SU-DHL-6 (cell line): Measurements from ENCODE around the gene ZNF888.
"Not testable (repeated sequence)": the region's sequence is repeated elsewhere in the genome, so short reads cannot be mapped to it uniquely, and the experiment has no call there.

Experiments used
- H2AFZ ChIP-seq: fragments of 200-600 bp; sonication (generic); 2 replicates; pipeline ENCODE4 v1.6.1; 2014; ENCODE audit warnings: low read depth, mild to moderate bottlenecking, moderate library complexity, mixed read lengths, antibody characterized with exemption, low read length; ENCODE audit not compliant: severe bottlenecking
- H3F3A ChIP-seq: fragments of 200-600 bp; shearing (Covaris generic); 2 replicates; pipeline ENCODE4 v1.6.0; 2016; ENCODE audit warnings: antibody characterized with exemption, mild to moderate bottlenecking; ENCODE audit not compliant: insufficient read depth
- H3K27ac ChIP-seq: fragments of 200-600 bp; sonication (generic); 2 replicates; pipeline ENCODE4 v1.5.1; 2016; ENCODE audit warnings: low read depth, mild to moderate bottlenecking, low read length, moderate library complexity, mixed read lengths
- H3K27me3 ChIP-seq: fragments of 200-600 bp; sonication (generic), shearing (Covaris generic); 2 replicates; pipeline ENCODE4 v1.6.0; 2014; ENCODE audit warnings: mild to moderate bottlenecking, low read length
- H3K36me3 ChIP-seq: fragments of 200-600 bp; sonication (generic); 2 replicates; pipeline ENCODE4 v1.6.1; 2014; ENCODE audit warnings: mild to moderate bottlenecking, low read length, mixed read lengths
- H3K4me2 ChIP-seq: fragments of 300-600, 200-600 bp; shearing (Covaris generic), sonication (generic); 2 replicates; pipeline ENCODE4 v1.6.0; 2014; ENCODE audit warnings: low read length, low read depth, mild to moderate bottlenecking; ENCODE audit not compliant: poor library complexity, severe bottlenecking
- H3K4me3 ChIP-seq: fragments of 200-600 bp; sonication (generic); 2 replicates; pipeline ENCODE4 v1.5.1; 2014; ENCODE audit warnings: antibody characterized with exemption, low read length, mild to moderate bottlenecking, mixed read lengths; ENCODE audit not compliant: insufficient read depth, poor library complexity, severe bottlenecking
- H3K79me2 ChIP-seq: fragments of 200-600 bp; sonication (generic); 2 replicates; pipeline ENCODE4 v1.6.1; 2014; ENCODE audit warnings: mild to moderate bottlenecking, low read length, moderate library complexity; ENCODE audit not compliant: insufficient read depth
- H3K9ac ChIP-seq: fragments of 200-600 bp; sonication (generic); 2 replicates; pipeline ENCODE4 v1.7.0; 2014; ENCODE audit warnings: mild to moderate bottlenecking, low read length
- H3K9me2 ChIP-seq: fragments of 200-600 bp; sonication (generic); replicated peaks from 2 replicates; pipeline ENCODE4 v1.6.1; 2014; ENCODE audit warnings: low read length; ENCODE audit not compliant: insufficient read depth
- H3K9me3 ChIP-seq: fragments of 200-600 bp; sonication (generic); 2 replicates; pipeline ENCODE4 v1.6.1; 2014; ENCODE audit warnings: low read length, mixed read lengths; ENCODE audit not compliant: insufficient read depth
- H4K20me1 ChIP-seq: fragments of 200-600 bp; sonication (generic); 2 replicates; pipeline ENCODE4 v1.6.1; 2014; ENCODE audit warnings: low read depth, mild to moderate bottlenecking, antibody characterized with exemption, low read length, moderate library complexity, mixed read lengths
- CTCF ChIP-seq: fragments of 200-600 bp; sonication (generic); IDR thresholded peaks from one replicate; pipeline ENCODE4 v1.5.1; 2017; ENCODE audit warnings: antibody characterized with exemption, mild to moderate bottlenecking, low read length, moderate library complexity; ENCODE audit not compliant: insufficient read depth, poor library complexity, severe bottlenecking
- EZH2phosphoT487 ChIP-seq: fragments of 200-600 bp; sonication (generic), shearing (Covaris generic); conservative IDR thresholded peaks from 2 replicates; pipeline ENCODE4 v1.6.1; 2018; ENCODE audit warnings: mild to moderate bottlenecking, antibody characterized with exemption, low read length, moderate library complexity, mixed read lengths

The ZNF888 gene

GRCh38 chr19:52941941-52942385, 18.7 kb upstream of the ZNF888 start:
- Histone ChIP-seq H3K9ac (peak overlapping the region; percentile 83), H3F3A (no peaks in the 10 kb centered on the region), H3K4me3 (peak overlapping the region; percentile 97), H3K9me3 (no peaks in the 10 kb centered on the region), H4K20me1 (no peaks in the 10 kb centered on the region), H2AFZ (peak overlapping the region; percentile 79), H3K79me2 (peaks cover 48% of the 10 kb centered on the region), H3K4me2 (peak overlapping the region; percentile 91), H3K9me2 (no peaks in the 10 kb centered on the region), H3K27ac (peak overlapping the region; percentile 52), H3K36me3 (no peaks in the 10 kb centered on the region), H3K27me3 (no peaks in the 10 kb centered on the region)
- TF ChIP-seq CTCF (no peak), EZH2phosphoT487 (no peak)

GRCh38 chr19:52941523-52941922, 18.3 kb upstream of the ZNF888 start:
- H3K9me2 ChIP-seq, H4K20me1 ChIP-seq, H3K36me3 ChIP-seq, H3K9me3 ChIP-seq, H3F3A ChIP-seq, H3K27me3 ChIP-seq: not testable (repeated sequence)
- Histone ChIP-seq H3K4me2 (peak overlapping the region; percentile 91), H3K9ac (peak overlapping the region; percentile 83), H3K79me2 (peaks cover 52% of the 10 kb centered on the region), H3K4me3 (peak overlapping the region; percentile 97), H2AFZ (peak overlapping the region; percentile 79), H3K27ac (peak overlapping the region; percentile 52)

- not testable (repeated sequence) for H2AFZ ChIP-seq, H4K20me1 ChIP-seq, H3K9me2 ChIP-seq, H3K27me3 ChIP-seq, H3K4me3 ChIP-seq, H3K36me3 ChIP-seq, H3K9me3 ChIP-seq, H3F3A ChIP-seq, H3K27ac ChIP-seq
- Histone ChIP-seq H3K79me2 (peaks cover 58% of the 10 kb centered on the region), H3K9ac (peak overlapping the region; percentile 83; the same call in 1 of the 2 replicates), H3K4me2 (peak overlapping the region; percentile 91)
These were observed 17.7 kb upstream of the ZNF888 start for GRCh38 chr19:52940905-52941304.

DNA sequence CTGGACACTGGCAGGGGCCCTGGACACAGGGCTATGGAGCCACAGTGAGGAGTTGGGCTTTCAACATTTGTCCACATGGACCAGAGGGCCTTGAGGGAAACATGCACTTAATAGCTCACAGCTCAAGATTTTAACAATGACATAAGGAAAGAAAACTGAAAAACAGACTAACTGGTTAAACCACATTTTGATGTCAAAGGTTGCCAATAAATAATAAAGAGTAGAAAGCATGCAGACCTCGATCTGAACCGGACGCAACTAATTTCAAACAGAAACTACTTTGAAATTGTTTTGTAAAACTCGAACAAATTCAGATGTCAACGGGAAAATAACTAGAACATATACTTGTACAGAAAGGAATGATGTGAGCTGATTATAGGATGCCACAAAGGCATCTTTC, 15.5 kb upstream of the ZNF888 start:
- no peak overlapping the region for H3K4me3 ChIP-seq
- H3K27ac ChIP-seq = no peak overlapping the region
- no peaks in the 10 kb centered on the region for H3F3A ChIP-seq
- no peaks in the 10 kb centered on the region for H3K9me2 ChIP-seq
- no peak overlapping the region for H2AFZ ChIP-seq
- H3K4me2 ChIP-seq = no peak overlapping the region
- H3K79me2 ChIP-seq = peaks cover 72% of the 10 kb centered on the region
- H3K9me3 ChIP-seq = no peaks in the 10 kb centered on the region
- H4K20me1 ChIP-seq = no peaks in the 10 kb centered on the region
- no peaks in the 10 kb centered on the region for H3K36me3 ChIP-seq
- no peak overlapping the region for H3K9ac ChIP-seq
- TF ChIP-seq CTCF (no peak), EZH2phosphoT487 (no peak)
- no peaks in the 10 kb centered on the region for H3K27me3 ChIP-seq
